HG03066 (cell line): Measurements from ENCODE around the gene LCE2A.
"Not testable (repeated sequence)": the region's sequence is repeated elsewhere in the genome, so short reads cannot be mapped to it uniquely, and the experiment has no call there.

Experiments
- ATAC-seq: cut with Tn5 transposase; IDR thresholded peaks from one replicate; pipeline ENCODE4 v1.9.1; 2021; ENCODE audit warnings: low read depth; ENCODE audit not compliant: unreplicated experiment

The LCE2A gene, protein sequence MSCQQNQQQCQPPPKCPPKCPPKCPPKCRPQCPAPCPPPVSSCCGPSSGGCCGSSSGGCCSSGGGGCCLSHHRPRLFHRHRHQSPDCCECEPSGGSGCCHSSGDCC

DNA sequence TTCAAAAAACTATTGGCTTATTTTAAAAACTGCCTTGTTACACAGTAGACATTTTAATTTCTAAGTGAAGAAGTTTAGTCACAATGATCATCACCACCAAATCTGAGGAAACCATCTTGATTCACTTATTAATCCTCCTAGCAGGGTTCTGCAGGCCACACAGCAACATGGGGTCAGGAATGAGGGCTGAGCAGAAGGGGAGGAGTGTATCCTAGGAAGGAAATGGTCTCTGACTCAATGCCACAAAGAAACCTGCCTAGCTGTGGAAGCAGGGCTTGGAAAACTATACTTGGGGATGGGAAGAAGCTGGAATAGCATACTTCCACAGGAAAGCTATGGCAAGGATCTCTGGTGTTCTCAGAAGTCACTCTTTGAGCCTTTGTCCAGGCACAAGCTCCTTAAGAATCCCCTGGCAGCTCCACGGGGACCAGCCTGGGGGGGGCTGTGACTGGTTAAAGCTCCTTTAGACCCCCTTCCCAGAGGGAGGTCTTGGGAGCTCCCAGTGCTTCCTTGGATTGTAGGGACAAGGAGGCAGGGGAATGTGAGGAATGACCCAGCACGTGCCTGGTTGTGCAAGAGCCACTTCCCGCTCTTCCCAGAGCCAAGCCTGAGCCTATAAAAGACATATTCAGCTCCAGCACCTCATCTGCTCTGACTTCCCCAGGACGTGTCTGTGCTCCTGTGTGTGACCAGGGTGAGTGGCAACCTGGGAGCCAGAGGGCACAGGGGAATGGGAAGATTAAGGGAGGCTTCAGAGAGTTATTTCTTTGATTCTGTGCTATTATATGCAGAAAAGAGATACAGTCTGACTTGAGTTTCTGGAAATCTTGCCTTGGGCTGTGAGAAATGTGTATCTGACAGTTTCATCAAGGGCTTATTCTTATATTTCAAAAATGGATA, at the start of gene LCE2A:
LCE2A (plus strand) TSS at position 645 of the 900 bp plus-strand sequence. CDS start 557 bp downstream, outside the sequence.
- no peak for ATAC-seq

DNA sequence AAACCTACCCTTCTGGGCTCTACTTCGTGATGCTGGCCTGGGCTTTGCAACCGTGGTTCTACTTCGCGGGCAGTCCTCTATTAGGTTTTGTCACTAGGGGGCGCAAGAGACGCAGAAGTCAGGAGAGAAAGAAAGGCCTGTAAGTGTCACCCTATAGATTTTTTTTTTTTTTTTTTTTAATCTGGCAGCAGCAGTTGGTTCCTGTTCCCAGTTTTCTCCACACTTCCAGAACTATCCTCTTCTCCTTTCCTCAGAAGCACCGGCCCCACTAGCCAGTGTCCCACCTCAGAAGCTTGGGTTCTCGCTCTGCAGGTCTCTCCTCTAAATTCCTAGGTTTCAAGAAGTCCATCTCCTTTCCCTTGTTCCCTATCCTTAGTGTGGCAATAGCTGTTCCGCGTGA, 44.0 kb upstream of the LCE2A start:
- ATAC-seq = no peak

DNA sequence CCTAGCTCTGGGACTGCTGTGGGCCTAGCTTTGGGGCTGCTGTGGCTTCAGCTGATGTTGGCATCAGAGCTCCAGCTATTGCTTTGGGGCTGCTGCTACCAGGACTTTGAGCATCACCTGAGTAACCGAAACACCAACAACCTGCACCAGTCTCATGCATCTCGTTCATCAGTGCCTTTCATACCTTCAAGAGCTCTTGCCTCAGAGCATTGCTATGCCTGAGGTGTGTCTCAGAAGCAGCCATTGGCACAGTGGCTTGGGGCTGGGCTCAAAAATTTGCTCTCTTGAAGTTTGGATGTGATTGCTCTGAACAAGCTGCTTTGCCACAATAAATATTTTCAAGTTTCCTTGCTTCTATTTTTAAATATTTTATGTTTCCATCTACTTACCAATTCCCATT, 41.7 kb upstream of the LCE2A start:
- no peak for ATAC-seq

DNA sequence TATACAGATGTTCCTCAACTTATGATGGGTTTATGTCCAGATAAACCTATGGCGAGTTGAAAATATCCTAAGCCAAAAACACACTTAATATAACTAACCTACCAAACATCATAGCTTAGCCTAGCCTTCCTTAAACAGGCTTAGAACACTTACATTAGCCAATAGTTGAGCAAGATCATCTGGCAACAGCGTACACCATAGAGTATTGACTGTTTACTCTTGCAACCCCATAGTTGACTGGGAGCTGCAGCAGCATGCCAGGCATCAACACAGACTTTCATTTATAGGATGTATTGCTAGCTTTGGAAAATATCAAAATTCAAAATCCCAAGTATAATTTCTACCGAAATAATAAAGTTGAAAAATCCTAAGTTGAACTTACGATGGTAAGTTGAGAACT, 40.5 kb upstream of the LCE2A start:
- ATAC-seq = no peak

DNA sequence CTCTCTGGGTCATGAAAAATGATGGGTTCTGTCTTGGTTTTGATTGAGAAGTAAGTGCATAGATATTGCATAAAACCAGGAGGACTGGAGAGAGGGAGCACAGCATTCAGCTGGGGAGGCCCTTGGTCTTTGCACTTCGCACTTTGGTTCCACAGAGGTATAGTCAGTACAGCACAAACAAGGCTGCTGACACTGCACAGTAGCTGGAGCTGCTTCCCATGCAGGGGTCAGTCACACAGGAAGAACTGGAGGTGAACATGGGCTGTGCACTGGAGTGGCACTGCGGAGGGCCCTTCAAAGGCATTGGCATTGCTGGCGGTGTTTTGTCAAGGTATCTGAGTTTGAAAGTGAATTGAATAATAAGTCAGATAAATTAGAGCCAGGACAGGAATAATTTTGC, 39.5 kb upstream of the LCE2A start:
- ATAC-seq = no peak

DNA sequence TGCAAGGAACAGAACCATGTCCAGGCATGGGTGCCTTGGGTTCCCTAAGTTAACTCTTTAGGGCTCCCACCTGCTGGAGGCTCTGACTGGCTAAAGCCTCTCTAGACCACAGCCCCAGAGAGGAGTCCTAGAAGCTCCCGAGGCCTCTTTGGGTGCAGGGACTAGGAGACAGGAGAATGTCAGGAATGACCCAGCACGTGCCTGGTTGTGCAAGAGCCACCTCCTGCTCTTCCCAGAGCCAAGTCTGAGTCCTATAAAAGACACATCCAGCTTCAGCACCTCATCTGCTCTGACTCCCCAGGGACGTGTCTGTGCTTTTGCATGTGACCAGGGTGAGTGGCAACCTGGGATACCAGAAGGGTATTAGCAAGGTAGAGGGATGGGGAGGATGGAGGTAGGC, 35.0 kb upstream of the LCE2A start, which contains the start of gene LCE2D:
LCE2D (plus strand) TSS at position 283 of the 400 bp plus-strand sequence. CDS start 726 bp downstream, outside the sequence.
- no peak for ATAC-seq

DNA sequence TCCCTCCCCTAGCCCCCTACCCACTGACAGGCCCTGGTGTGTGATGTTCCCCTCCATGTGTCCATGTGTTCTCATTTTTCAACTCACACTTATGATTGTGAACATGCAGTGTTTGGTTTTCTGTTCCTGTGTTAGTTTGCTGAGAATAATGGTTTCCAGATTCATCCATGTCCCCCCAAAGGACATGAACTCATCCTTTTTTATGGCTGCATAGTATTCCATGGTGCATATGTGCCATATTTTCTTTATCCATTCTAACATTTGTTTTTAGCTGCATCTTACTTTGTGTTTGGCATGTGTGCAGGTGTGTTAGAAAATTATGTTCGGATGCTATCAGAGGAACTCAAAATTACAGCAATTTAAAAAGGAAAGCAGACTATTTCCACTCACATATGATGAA, 32.0 kb upstream of the LCE2A start:
- ATAC-seq = not testable (repeated sequence)

DNA sequence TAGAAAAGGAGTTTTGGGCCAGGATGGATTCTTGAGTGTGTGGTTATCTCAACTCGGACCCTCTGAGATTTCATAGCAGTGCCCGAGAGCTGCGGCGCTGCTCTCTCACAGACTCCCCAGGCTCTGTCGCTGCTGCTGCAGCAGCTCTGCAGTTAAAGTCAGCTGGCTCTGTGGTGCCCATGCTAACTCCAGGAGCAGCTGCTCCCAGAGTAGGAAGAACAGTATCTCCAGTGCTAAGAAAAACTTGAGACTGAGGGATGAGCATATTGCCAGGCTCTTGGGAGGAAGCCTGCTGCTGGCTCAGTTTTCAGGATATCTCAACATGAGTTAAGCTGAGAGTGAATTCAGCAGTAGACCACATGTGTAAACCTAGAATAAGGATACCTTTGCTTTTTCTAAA, 30.5 kb upstream of the LCE2A start:
- ATAC-seq = no peak

DNA sequence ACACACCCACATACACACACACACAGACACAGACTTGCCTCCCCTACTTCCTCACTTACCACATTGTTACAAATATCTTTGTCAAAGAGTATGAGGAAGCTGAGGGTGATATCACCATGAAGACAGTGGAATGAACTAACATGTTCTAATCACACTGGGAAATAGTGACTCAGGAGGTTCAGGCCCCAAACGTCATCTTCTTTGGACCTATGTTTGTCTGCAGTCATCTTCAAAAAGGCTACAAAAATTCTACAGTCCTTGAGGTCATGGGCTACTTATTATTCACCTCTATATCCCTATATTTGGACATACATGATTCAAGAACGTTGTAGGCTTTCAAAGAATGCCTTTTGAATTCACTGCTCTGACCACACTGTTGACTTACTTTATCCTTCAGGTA, 25.1 kb upstream of the LCE2A start:
- no peak for ATAC-seq

DNA sequence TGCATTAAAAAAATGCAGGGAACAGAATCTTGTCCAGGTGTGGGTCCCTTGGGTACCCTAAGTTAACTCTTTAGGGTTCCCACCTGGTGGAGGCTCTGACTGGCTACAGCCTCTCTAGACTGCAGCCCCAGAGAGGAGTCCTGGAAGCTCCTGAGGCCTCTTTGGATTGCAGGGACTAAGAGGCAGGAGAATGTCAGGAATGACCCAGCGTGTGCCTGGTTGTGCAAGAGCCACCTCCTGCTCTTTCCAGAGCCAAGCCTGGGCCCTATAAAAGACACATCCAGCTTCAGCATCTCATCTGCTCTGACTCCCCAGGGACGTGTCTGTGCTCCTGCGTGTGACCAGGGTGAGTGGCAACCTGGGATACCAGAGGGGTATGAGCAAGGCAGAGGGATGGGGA, 23.2 kb upstream of the LCE2A start, which contains the start of gene LCE2C:
LCE2C (plus strand) TSS at position 297 of the 400 bp plus-strand sequence. CDS start 737 bp downstream, outside the sequence.
- not testable (repeated sequence) for ATAC-seq

DNA sequence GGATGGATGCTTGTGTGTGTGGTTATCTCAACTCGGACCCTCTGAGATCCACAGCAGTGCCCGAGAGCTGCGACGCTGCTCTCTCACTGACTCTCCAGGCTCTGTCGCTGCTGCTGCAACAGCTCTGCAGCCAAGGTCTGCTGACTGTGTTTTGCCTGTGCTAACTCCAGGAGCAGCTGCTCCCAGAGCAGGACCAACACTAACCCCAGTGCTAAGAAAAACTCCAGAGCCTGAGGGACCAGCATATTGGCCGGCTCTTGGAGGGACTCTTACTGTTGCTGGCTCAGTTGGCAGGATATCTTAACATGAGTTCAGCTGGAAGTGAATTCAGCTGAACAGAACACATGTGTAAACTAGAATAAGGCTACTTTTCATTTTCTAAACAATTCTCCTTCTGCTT, 18.7 kb upstream of the LCE2A start:
- no peak for ATAC-seq

DNA sequence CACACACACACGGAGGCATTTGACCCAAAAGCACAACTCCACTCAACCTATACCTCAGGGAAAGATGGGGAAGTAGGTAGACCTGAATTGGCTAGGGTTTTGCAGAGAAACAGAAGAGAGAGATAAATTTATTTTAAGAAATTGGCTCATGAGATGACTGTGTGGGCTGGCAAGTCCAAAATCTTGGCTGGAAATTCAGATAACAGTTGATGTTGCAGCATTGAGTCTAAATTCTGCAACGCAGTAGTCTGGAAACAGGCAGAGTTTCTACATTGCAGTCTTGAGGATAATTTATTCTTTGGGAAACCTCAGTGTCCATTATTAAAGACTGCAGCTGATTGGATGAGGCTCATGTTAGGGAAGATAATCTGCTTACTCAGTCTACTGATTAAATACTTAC, 16.5 kb upstream of the LCE2A start:
- no peak for ATAC-seq

DNA sequence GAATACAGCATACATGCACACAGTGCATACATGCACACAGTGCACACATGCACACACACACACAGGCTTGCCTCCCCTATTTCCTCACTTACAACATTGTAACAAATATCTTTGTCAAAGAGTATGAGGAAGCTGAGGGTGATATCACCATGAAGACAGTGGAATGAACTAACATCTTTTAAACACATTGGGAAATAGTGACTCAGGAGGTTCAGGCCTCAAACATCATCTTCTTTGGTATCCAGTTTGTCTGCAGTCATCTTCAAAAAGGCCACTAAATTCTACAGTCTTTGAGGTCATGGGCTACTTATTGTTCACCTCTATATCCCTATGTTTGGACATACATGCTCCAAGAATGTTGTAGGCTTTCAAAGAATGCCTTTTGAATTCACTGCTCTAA, 14.3 kb upstream of the LCE2A start:
- no peak for ATAC-seq

DNA sequence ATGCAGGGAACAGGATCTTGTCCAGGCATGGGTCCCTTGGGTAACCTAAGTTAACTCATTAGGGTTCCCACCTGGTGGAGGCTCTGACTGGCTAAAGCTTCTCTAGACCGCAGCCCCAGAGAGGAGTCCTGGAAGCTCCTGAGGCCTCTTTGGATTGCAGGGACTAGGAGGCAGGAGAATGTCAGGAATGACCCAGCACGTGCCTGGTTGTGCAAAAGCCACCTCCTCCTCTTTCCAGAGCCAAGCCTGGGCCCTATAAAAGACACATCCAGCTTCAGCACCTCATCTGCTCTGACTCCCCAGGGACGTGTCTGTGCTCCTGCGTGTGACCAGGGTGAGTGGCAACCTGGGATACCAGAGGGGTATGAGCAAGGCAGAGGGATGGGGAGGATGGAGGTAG, 12.3 kb upstream of the LCE2A start, which contains the start of gene LCE2B:
LCE2B (plus strand) TSS at position 301 of the 400 bp plus-strand sequence. CDS start 721 bp downstream, outside the sequence.
- ATAC-seq = not testable (repeated sequence)

DNA sequence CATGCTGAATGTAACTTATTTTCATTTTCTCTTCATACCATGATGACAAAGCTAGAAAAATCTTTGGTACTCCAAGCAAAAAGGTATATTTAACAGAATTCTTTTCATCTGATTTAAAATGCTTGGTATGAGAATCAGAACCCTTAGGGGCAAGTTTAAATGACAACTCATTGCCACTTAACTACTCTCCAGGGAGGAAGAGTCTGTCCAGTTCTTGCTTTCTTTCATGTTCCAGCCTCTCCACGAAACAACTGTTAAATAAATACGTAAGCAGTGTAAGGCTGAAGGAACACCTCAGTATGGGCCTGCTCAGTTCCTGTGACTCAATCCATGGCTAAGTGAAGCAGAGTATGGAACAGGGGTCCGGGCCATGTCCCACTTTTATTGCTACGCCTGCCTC, 1.6 kb downstream of the LCE2A start:
- no peak for ATAC-seq

DNA sequence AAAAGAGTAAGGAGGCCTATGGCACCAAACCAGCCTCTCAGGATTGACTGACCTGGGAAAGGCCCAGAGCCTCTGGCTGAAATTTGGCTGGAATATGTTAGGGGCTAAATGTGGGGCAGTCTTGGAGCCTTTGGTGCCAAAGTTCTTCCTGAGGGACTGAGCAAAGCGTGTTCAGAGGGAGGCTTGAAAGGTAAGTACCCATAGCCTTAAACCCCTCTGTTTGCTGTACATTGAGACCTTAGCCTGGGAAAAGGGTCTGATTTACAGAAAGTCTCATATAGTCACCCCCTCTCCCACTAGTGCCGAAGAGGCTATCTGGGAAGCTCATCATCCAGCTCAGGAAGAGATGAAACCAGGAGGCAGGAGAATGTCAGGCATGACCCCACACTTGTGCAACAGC, 9.7 kb downstream of the LCE2A start, which contains the start of gene LCE4A:
LCE4A (plus strand) TSS at position 301 of the 400 bp plus-strand sequence. CDS start 916 bp downstream, outside the sequence.
- no peak for ATAC-seq

DNA sequence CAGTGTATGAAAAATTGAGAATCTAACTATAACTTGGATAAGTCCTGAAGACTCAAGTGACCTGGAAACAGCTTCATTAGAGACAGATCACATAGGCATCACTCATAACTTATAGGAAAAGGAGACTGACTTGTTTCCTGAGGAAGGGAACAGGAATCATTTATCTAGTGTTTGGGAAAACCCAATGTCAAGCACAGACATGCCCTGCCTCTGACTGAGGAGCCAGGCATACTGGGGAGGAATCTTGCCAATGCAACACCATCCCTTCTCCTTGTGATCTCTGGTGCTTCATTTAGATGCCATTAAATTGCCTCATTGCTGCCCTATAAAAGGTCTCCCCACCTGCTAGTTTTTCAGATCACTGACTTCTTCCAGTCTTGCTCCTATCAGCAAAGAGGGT, 20.1 kb downstream of the LCE2A start:
- ATAC-seq = no peak

DNA sequence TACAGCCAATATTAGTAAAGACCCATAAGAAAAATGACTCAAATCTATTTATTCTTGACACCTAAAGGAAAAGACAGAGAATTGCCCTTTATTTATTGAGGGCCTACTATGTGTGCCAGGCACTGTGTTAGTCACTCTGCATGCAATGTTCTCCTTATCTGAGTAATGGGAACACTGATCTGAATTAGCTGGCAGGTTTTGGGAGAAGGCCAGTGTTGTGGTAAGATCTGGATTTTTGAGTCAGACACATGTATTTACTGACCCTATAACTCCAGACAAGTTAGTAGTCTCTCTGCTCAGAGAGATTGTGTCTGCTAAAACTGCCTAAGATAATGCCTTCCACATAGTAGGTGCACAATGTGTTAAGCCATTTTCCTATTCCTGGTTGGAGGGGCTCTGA, 27.1 kb downstream of the LCE2A start:
- ATAC-seq = no peak

DNA sequence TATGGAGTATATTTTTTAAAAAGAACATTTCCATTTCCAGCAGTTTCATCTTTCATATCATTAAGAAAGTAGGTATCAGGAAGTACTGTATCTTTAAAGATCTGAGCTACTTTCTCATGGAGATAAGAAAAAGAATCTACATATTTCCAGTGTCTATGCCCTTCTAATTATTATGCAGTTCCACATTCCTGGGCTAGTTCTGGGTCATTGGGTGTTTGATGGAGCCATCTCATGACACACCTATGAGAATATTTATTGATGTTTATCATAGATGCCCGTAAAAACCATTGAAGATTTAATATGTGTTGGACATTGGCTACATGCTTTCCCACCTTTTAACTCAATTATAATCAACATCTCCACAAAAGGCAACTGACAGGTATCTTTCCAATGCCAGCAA, 30.8 kb downstream of the LCE2A start:
- ATAC-seq = no peak

DNA sequence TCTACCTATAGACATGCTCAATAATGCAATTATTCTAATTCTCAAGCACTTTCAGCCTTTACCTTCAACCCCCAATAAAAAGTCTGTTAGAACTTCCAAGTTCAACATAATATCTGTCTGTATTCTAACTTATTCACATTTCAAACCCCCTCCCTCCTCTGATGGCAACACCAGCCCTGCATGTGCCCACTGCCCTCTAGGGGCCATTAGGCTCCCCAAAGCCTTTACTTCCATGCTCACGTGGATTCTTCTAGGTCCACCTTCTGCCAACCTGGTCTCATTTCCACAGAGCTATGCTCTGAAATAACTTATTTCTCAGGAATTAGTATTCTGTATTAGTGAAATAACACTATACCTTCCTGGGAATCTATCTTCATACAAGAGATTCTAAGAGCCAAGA, 37.5 kb downstream of the LCE2A start:
- ATAC-seq = no peak

DNA sequence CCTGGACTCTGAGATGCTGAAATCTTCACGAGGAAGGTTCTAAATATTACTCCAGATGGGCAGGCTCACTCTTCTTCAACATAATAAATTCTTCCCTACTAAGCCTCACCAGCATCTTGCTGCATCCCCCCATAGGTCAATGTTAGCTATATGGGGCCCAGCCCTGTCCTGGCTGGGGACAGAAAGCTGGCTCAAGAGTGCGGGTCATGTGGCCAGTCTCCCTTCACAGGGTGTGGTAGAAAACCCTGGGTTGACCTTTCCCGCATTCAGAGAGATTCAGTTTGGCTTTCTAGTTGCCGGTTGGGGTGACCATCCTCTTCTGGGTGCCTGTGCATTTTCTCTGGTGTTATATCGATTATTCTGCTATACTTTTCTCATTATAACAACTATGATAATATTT, 39.9 kb downstream of the LCE2A start:
- ATAC-seq = no peak

DNA sequence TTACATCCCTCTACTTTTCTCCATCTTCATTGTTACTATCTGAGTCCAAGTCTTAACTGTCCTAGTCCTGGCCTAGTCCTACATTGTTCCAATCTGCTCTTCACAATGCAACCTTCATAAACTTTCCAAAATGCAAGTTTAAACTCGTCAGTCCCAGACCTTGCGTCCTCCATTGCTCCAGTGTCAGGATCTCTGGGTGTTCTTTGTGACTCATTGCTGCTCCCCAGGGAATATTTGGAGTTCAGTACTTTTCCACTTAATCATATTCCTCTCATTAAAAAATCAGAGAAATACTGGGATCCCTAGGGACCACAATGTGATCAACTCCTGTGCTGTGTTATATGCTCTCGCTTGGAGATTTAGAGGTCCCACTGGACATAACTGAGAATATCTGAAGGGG, 41.7 kb downstream of the LCE2A start:
- ATAC-seq = no peak
